ENCODE results near the gene KPNB1. TPM values are rescaled to one million over a fixed set of nuclear protein-coding genes. Genes with fewer than 3 reads are reported as not detected.
A peak's percentile ranks its signal among the peaks of the same experiment; 100 is the strongest.

Gene KPNB1
- total RNA-seq, 2 donors from 2014 or later, result 452 to 500 TPM

- Mint-ChIP-seq H3K9me3 (no peaks in the 10 kb centered on the region), H3K36me3 (ENCODE audit: low read depth) (peaks cover 10% of the 10 kb centered on the region), H3K4me1 (peaks cover 28% of the 10 kb centered on the region), H3K27ac (no peak overlapping the region), H3K27me3 (ENCODE audit: insufficient read depth) (peaks cover 19% of the 10 kb centered on the region), H3K4me3 (no peak overlapping the region)
- no peak overlapping the region for H3K4me3 ChIP-seq (ENCODE audit: low read length)
- H3K4me1 ChIP-seq (ENCODE audit: control insufficient read depth, insufficient read depth, low read length), result peaks cover 5% of the 10 kb centered on the region
- no peak for TF ChIP-seq CTCF (conservative IDR thresholded peaks at IDR 0.05)
- no peak overlapping the region for H3K27ac ChIP-seq (ENCODE audit: low read depth, low read length)
- H3K9me3 ChIP-seq (ENCODE audit: control insufficient read depth, low read length), result no peaks in the 10 kb centered on the region
- H3K36me3 ChIP-seq (ENCODE audit: control insufficient read depth, insufficient read depth, low read length), result peaks cover 19% of the 10 kb centered on the region
- WGBS, 2 experiments (ENCODE audit: insufficient coverage in 1 of 2, insufficient read length in 1 of 2), result 81 to 89% methylated on average over 7 to 12 of the region's 12 CpGs
- DNase-seq, result no peak
- H3K27me3 ChIP-seq (ENCODE audit: control insufficient read depth, insufficient read depth, low read length, poor library complexity, severe bottlenecking), result peaks cover 8% of the 10 kb centered on the region
- no peak overlapping the region for H3K9ac ChIP-seq (ENCODE audit: extremely low read depth, low read length, poor library complexity, severe bottlenecking)
These were observed 56.1 kb downstream of the KPNB1 start for GRCh38 chr17:47705536-47706530.

GRCh38 chr17:47707056-47707804, 57.5 kb downstream of the KPNB1 start:
- Histone ChIP-seq H3K9me3 (ENCODE audit: control insufficient read depth, low read length) (no peaks in the 10 kb centered on the region), H3K36me3 (ENCODE audit: control insufficient read depth, insufficient read depth, low read length) (peaks cover 19% of the 10 kb centered on the region), H3K27me3 (ENCODE audit: control insufficient read depth, insufficient read depth, low read length, poor library complexity, severe bottlenecking) (peaks cover 8% of the 10 kb centered on the region), H3K4me3 (ENCODE audit: low read length) (no peak overlapping the region), H3K4me1 (ENCODE audit: control insufficient read depth, insufficient read depth, low read length) (peaks cover 5% of the 10 kb centered on the region), H3K27ac (ENCODE audit: low read depth, low read length) (no peak overlapping the region), H3K9ac (ENCODE audit: extremely low read depth, low read length, poor library complexity, severe bottlenecking) (no peak overlapping the region)
- Mint-ChIP-seq H3K27me3 (ENCODE audit: insufficient read depth) (peaks cover 22% of the 10 kb centered on the region), H3K4me3 (no peak overlapping the region), H3K9me3 (no peaks in the 10 kb centered on the region), H3K27ac (no peak overlapping the region), H3K4me1 (peaks cover 28% of the 10 kb centered on the region), H3K36me3 (ENCODE audit: low read depth) (peaks cover 6% of the 10 kb centered on the region)
- no peak for TF ChIP-seq CTCF (conservative IDR thresholded peaks at IDR 0.05)
- DNase-seq, result no peak
- WGBS, 2 experiments (ENCODE audit: insufficient coverage in 1 of 2, insufficient read length in 1 of 2), result 88 to 100% methylated on average over 4 of the region's 4 CpGs

GRCh38 chr17:47707884-47708283, 58.2 kb downstream of the KPNB1 start:
- DNase-seq, result no peak
- peaks cover 6% of the 10 kb centered on the region for H3K36me3 Mint-ChIP-seq (ENCODE audit: low read depth)
- H3K36me3 ChIP-seq (ENCODE audit: control insufficient read depth, insufficient read depth, low read length), result peaks cover 19% of the 10 kb centered on the region
- H3K4me3 Mint-ChIP-seq, result peak overlapping the region; percentile 29
- H3K27me3 Mint-ChIP-seq (ENCODE audit: insufficient read depth), result peaks cover 28% of the 10 kb centered on the region
- WGBS, 2 experiments (ENCODE audit: insufficient coverage in 1 of 2, insufficient read length in 1 of 2), result 76 to 80% methylated on average over 2 to 3 of the region's 3 CpGs
- peaks cover 28% of the 10 kb centered on the region for H3K4me1 Mint-ChIP-seq
- H3K9me3 ChIP-seq (ENCODE audit: control insufficient read depth, low read length), result no peaks in the 10 kb centered on the region
- H3K4me1 ChIP-seq (ENCODE audit: control insufficient read depth, insufficient read depth, low read length), result peaks cover 5% of the 10 kb centered on the region
- no peak overlapping the region for H3K27ac ChIP-seq (ENCODE audit: low read depth, low read length)
- H3K27me3 ChIP-seq (ENCODE audit: control insufficient read depth, insufficient read depth, low read length, poor library complexity, severe bottlenecking), result peaks cover 8% of the 10 kb centered on the region
- no peaks in the 10 kb centered on the region for H3K9me3 Mint-ChIP-seq
- TF ChIP-seq CTCF (conservative IDR thresholded peaks at IDR 0.05), result no peak
- H3K27ac Mint-ChIP-seq, result no peak overlapping the region
- no peak overlapping the region for H3K9ac ChIP-seq (ENCODE audit: extremely low read depth, low read length, poor library complexity, severe bottlenecking)
- no peak overlapping the region for H3K4me3 ChIP-seq (ENCODE audit: low read length)
